Mesothelial cell of epicardium (in vitro differentiated cells): ENCODE results near the gene AKT1S1. TPM values are rescaled to one million over a fixed set of nuclear protein-coding genes. Genes with fewer than 3 reads are reported as not detected.

Experiments used
- DNase-seq, 2 experiments: peaks; one replicate each; pipeline ENCODE4 v3.0.0; 2021; ENCODE audit warnings: low spot score in 2 of 2; ENCODE audit not compliant: unreplicated experiment in 2 of 2
- H3K27ac Mint-ChIP-seq: 2 replicates; pipeline ENCODE4 v1.8.0; 2021; ENCODE audit warnings: mixed read lengths
- H3K27me3 Mint-ChIP-seq: 2 replicates; pipeline ENCODE4 v1.8.0; 2021; ENCODE audit warnings: low read depth, mixed read lengths
- H3K36me3 Mint-ChIP-seq: 2 replicates; pipeline ENCODE4 v1.8.0; 2021; ENCODE audit warnings: mixed read lengths
- H3K4me1 Mint-ChIP-seq: 2 replicates; pipeline ENCODE4 v1.8.0; 2021; ENCODE audit warnings: mixed read lengths
- H3K4me3 Mint-ChIP-seq: 2 replicates; pipeline ENCODE4 v1.8.0; 2021; ENCODE audit warnings: mild to moderate bottlenecking, moderate library complexity, mixed read lengths
- H3K9me3 Mint-ChIP-seq: 2 replicates; pipeline ENCODE4 v1.8.0; 2021; ENCODE audit warnings: mixed read lengths
- total RNA-seq: library from RNA; stranded (reverse); gene quantifications from 3 replicates; pipeline ENCODE4 v1.2.1, GENCODE V29; 2021
- TF ChIP-seq, protein P1 (sequence below): fragments of 200-600 bp; sonication (generic); IDR thresholded peaks from one replicate; pipeline ENCODE4 v1.5.0; 2021; ENCODE audit warnings: antibody characterized with exemption; ENCODE audit not compliant: unreplicated experiment

The AKT1S1 gene
- total RNA-seq, 1 donor from 2014 or later, result 41.8 TPM

GRCh38 chr19:49870309-49870901, 6.8 kb downstream of the AKT1S1 start:
- Mint-ChIP-seq H3K4me3 (no peak overlapping the region), H3K36me3 (peaks cover 3% of the 10 kb centered on the region), H3K27ac (peak overlapping the region; percentile 92), H3K4me1 (peaks cover 36% of the 10 kb centered on the region), H3K9me3 (no peaks in the 10 kb centered on the region), H3K27me3 (no peaks in the 10 kb centered on the region)
- TF ChIP-seq, protein P1, sequence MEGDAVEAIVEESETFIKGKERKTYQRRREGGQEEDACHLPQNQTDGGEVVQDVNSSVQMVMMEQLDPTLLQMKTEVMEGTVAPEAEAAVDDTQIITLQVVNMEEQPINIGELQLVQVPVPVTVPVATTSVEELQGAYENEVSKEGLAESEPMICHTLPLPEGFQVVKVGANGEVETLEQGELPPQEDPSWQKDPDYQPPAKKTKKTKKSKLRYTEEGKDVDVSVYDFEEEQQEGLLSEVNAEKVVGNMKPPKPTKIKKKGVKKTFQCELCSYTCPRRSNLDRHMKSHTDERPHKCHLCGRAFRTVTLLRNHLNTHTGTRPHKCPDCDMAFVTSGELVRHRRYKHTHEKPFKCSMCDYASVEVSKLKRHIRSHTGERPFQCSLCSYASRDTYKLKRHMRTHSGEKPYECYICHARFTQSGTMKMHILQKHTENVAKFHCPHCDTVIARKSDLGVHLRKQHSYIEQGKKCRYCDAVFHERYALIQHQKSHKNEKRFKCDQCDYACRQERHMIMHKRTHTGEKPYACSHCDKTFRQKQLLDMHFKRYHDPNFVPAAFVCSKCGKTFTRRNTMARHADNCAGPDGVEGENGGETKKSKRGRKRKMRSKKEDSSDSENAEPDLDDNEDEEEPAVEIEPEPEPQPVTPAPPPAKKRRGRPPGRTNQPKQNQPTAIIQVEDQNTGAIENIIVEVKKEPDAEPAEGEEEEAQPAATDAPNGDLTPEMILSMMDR, result no peak
- no peak for DNase-seq

GRCh38 chr19:49869484-49870308, 7.5 kb downstream of the AKT1S1 start:
- no peaks in the 10 kb centered on the region for H3K27me3 Mint-ChIP-seq
- H3K4me1 Mint-ChIP-seq, result peaks cover 39% of the 10 kb centered on the region
- peak; percentile 86 to 98 for DNase-seq
- TF ChIP-seq, protein P1, result no peak
- H3K4me3 Mint-ChIP-seq, result no peak overlapping the region
- no peaks in the 10 kb centered on the region for H3K9me3 Mint-ChIP-seq
- peak overlapping the region; percentile 92 for H3K27ac Mint-ChIP-seq
- peaks cover 8% of the 10 kb centered on the region for H3K36me3 Mint-ChIP-seq

DNA sequence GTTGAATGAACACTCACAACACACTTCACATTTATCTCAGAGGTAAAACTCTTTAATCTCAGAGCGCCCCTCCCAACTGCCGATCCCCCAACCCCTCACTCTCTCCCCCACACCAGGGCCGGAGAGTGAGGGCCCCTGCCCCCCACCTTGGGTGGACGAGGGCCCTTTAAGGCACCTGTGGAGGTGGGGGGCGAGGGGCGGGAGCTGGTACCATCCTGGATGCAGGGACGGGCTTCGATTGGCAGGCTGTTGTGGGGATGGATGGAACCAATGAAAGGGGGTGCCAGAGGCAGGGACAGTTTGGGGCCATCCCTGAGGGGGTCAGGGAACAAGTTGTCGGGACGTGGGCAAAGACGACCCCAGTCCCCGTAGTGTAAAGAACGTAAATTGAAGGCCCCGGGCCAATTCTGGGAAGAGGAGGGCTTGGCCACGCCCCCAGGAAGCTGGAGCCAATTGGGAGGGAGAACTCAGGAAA, 8.1 kb downstream of the AKT1S1 start:
- Mint-ChIP-seq H3K9me3 (no peaks in the 10 kb centered on the region), H3K4me3 (no peak overlapping the region), H3K27ac (no peak overlapping the region)

DNA sequence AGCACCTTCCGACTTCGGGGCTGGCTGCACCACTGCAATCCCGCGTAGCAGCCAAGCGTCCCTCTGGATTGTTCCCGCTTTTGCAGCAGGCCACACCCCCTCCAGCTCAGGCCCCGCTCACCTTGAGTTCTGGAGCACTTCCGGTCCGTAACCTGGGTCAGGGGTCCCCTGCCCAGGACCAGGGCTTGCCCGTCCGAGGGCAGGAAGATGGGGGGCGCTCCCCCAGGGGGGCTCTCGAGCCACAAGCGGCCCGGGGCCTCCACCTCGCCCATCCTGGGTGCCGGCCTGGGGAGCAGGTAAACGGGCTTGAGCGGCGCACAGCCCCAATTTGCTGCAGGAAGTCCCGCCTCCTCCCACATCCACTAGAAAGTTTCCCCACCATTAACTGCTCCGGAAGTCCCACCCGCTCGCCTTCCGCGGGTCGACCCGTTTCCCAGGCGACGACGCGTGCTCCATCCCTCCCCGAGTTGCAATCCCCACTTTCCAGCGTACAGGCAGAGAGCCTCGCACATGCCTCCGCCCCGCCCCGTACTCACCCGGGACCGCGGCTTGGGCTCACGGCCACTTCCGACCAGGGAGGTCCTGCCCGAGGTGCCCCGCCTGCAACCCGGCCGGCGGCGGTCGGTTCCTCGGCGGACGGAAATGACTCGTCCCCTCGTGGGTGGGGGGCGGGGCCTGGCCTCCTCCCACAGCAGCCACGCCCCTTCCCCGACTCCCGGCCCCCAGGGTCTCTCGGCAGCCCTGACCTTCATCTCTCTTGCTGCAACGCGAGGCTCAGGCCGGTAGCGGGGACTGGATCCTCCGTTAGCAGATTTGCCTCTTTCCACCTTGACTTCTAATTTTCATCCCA, 10.0 kb downstream of the AKT1S1 start, which contains the start of gene PNKP:
PNKP (minus strand) TSS at position 644 of the 850 bp plus-strand sequence; CDS start at position 272, 372 bp downstream.
- Mint-ChIP-seq H3K27ac (peak within 1 kb of the TSS; percentile 80), H3K4me1 (peaks cover 40% of the 10 kb centered on the region), H3K4me3 (no peak within 1 kb of the TSS), H3K27me3 (no peaks in the 10 kb centered on the region), H3K9me3 (no peaks in the 10 kb centered on the region), H3K36me3 (peaks cover 13% of the 10 kb centered on the region)
- DNase-seq, result peak; percentile 73 to 87
- TF ChIP-seq, protein P1, result no peak

More for the DNA sequence above, 8.1 kb downstream of the AKT1S1 start:
- no peak for DNase-seq
- Mint-ChIP-seq H3K27me3 (no peaks in the 10 kb centered on the region), H3K4me1 (peaks cover 39% of the 10 kb centered on the region), H3K36me3 (peaks cover 8% of the 10 kb centered on the region)
- TF ChIP-seq, protein P1, result no peak

DNA sequence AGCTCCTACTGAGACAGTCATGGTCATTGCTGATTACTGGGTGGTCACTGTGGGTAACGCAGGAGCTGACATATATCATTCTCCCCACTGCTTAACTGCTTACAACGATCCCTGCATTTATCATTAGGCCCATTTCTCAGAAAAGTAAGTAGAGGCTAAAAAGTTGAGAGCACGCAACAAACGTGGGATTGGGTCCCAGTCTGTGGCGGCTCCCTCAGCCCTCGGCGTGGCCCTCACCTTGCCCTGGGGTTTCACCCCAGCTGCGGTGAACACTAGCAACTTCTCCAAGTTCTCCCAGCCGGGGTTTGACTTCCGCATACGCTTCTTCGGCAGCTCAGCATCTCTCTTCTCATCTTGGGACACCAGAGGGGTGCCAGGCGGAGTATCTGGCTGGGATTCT, 12.3 kb downstream of the AKT1S1 start:
- Mint-ChIP-seq H3K4me3 (no peak overlapping the region), H3K4me1 (peaks cover 33% of the 10 kb centered on the region), H3K27me3 (no peaks in the 10 kb centered on the region), H3K36me3 (peaks cover 12% of the 10 kb centered on the region), H3K9me3 (no peaks in the 10 kb centered on the region), H3K27ac (peak overlapping the region; percentile 80)
- no peak for DNase-seq
- TF ChIP-seq, protein P1, result no peak
